HCT116 (cell line): Measurements from ENCODE around the gene HMCN2. TPM values are rescaled to one million over a fixed set of nuclear protein-coding genes. Genes with fewer than 3 reads are reported as not detected.

Experiments used
- ATAC-seq: fragments of 200-7000 bp; cut with Tn5 transposase; 2 replicates; pipeline ENCODE4 v1.9.1; 2020; ENCODE audit warnings: mild to moderate bottlenecking, moderate library complexity
- BruUV-seq: library from RNA; stranded (reverse); fragments of 400-500 nt; replicated peaks from 2 replicates; lab custom pipeline; 2021; lab: Mats Ljungman, UMichigan
- CTCF ChIA-PET: fragments of 300-600 bp; sonication (Branson Sonifier 250); formaldehyde crosslinking; loops from one replicate; lab custom pipeline; 2021; ENCODE audit warnings: antibody characterized with exemption; lab: Charles Lee
- POLR2A ChIA-PET: fragments of 300-600, 350-600 bp; sonication (Branson Sonifier 250); formaldehyde crosslinking; loops from one replicate; lab custom pipeline; 2021; ENCODE audit warnings: antibody characterized with exemption; lab: Charles Lee
- RAD21 ChIA-PET, 2 experiments: fragments of 300-600 bp; sonication (Branson Sonifier 250); formaldehyde crosslinking; loops; one replicate each; lab custom pipeline; 2023; ENCODE audit warnings: low total read pairs in 2 of 2; ENCODE audit not compliant: uncharacterized antibody in 2 of 2, unreplicated experiment in 2 of 2, low non-redundant PET in 1 of 2; lab: Charles Lee
- DNase-seq: peaks from one replicate; pipeline ENCODE4 v3.0.0-alpha.2; 2010; ENCODE audit warnings: low read depth, low spot score
- H2AFZ ChIP-seq: fragments of 200-600 bp; shearing (Covaris generic), sonication (generic); 2 replicates; pipeline ENCODE4 v1.6.1; 2017; ENCODE audit warnings: low read depth, mixed run types, mixed read lengths, antibody characterized with exemption, low read length; ENCODE audit not compliant: poor library complexity, severe bottlenecking
- H3K27ac ChIP-seq: 2 replicates; pipeline ENCODE4 v1.5.1; 2012; ENCODE audit warnings: low read depth, low read length
- H3K27me3 ChIP-seq: fragments of 200-600 bp; sonication (generic); 2 replicates; pipeline ENCODE4 v1.6.1; 2016; ENCODE audit warnings: mixed run types, low read length, mixed read lengths; ENCODE audit not compliant: insufficient read depth
- H3K36me3 ChIP-seq, 2 experiments: fragments of 200-500 bp in 1 of 2; fragments of 200-600 bp in 1 of 2; sonication (Bioruptor generic) in 1 of 2; sonication (generic) in 1 of 2; 2 replicates each; pipeline versions ENCODE4 v1.5.1 to v1.6.1; 2014 to 2016; ENCODE audit warnings: low read length in 2 of 2, inconsistent platforms in 1 of 2, mixed read lengths in 1 of 2, mixed run types in 1 of 2; ENCODE audit not compliant: insufficient read depth in 2 of 2, control insufficient read depth in 1 of 2
- H3K4me1 ChIP-seq, 2 experiments: fragments of 200-600 bp in 1 of 2; sonication (generic) in 1 of 2; 2 replicates each; pipeline versions ENCODE4 v1.5.1 to v1.6.1; 2012 to 2017; ENCODE audit warnings: low read length in 2 of 2, inconsistent platforms in 1 of 2, mild to moderate bottlenecking in 1 of 2, mixed read lengths in 1 of 2, mixed run types in 1 of 2, moderate library complexity in 1 of 2; ENCODE audit not compliant: insufficient read depth in 2 of 2, control insufficient read depth in 1 of 2
- H3K4me2 ChIP-seq: fragments of 200-600 bp; sonication (generic); 2 replicates; pipeline ENCODE4 v1.6.1; 2017; ENCODE audit warnings: mixed run types, low read length, mixed read lengths
- H3K4me3 ChIP-seq, 2 experiments: fragments of 200-600 bp in 1 of 2; sonication (generic) in 1 of 2; replicated peaks in 1 of 2; 2 replicates each; pipeline ENCODE4 v1.5.1; 2011 to 2016; ENCODE audit warnings: low read length in 2 of 2, control low read depth in 1 of 2, low read depth in 1 of 2, mild to moderate bottlenecking in 1 of 2, mixed read lengths in 1 of 2, mixed run types in 1 of 2
- H3K79me2 ChIP-seq: fragments of 200-600 bp; sonication (generic); 2 replicates; pipeline ENCODE4 v1.6.1; 2017; ENCODE audit warnings: mild to moderate bottlenecking, mixed run types, low read length, moderate library complexity, mixed read lengths; ENCODE audit not compliant: insufficient read depth
- H3K9ac ChIP-seq: fragments of 200-600 bp; sonication (generic); 2 replicates; pipeline ENCODE4 v1.6.1; 2016; ENCODE audit warnings: low read length, mixed read lengths
- H3K9me2 ChIP-seq: fragments of 200-600 bp; sonication (generic), shearing (Covaris generic); 2 replicates; pipeline ENCODE4 v1.6.1; 2017; ENCODE audit warnings: mixed run types, mild to moderate bottlenecking, moderate library complexity; ENCODE audit not compliant: insufficient read depth
- H3K9me3 ChIP-seq, 2 experiments: fragments of 200-500 bp in 1 of 2; fragments of 200-600 bp in 1 of 2; sonication (Bioruptor generic) in 1 of 2; sonication (generic) in 1 of 2; 2 replicates each; pipeline ENCODE4 v1.6.1; 2014 to 2017; ENCODE audit warnings: low read length in 2 of 2, mixed read lengths in 2 of 2, inconsistent platforms in 1 of 2, low read depth in 1 of 2, mild to moderate bottlenecking in 1 of 2, mixed run types in 1 of 2, moderate library complexity in 1 of 2; ENCODE audit not compliant: control insufficient read depth in 1 of 2, insufficient read depth in 1 of 2
- H4K20me1 ChIP-seq: fragments of 200-600 bp; sonication (generic), shearing (Covaris generic); 2 replicates; pipeline ENCODE4 v1.6.1; 2017; ENCODE audit warnings: mixed run types, mild to moderate bottlenecking, moderate library complexity; ENCODE audit not compliant: insufficient read depth
- ATF3 ChIP-seq: IDR thresholded peaks from 2 replicates; pipeline ENCODE4 v1.6.1; 2012
- CTCF ChIP-seq, 3 experiments: fragments of 200-600 bp in 1 of 3; sonication (generic) in 1 of 3; IDR thresholded peaks in 2 of 3; conservative IDR thresholded peaks in 1 of 3; 2 replicates each; pipeline ENCODE4 v1.5.1; 2012 to 2017; ENCODE audit warnings: low read depth in 2 of 3, low read length in 2 of 3, antibody characterized with exemption in 1 of 3, borderline replicate concordance in 1 of 3, control low read depth in 1 of 3, mild to moderate bottlenecking in 1 of 3, mixed read lengths in 1 of 3, mixed run types in 1 of 3, moderate library complexity in 1 of 3; ENCODE audit not compliant: insufficient read depth in 1 of 3
- ELF1 ChIP-seq: IDR thresholded peaks from 2 replicates; pipeline ENCODE4 v1.6.1; 2012; ENCODE audit warnings: low read depth, borderline replicate concordance
- FOSL1 ChIP-seq: IDR thresholded peaks from 2 replicates; pipeline ENCODE4 v1.6.1; 2012; ENCODE audit warnings: low read depth
- JUND ChIP-seq: IDR thresholded peaks from 2 replicates; pipeline ENCODE4 v1.6.1; 2012
- MAX ChIP-seq: IDR thresholded peaks from 2 replicates; pipeline ENCODE4 v1.6.1; 2012
- SP1 ChIP-seq: IDR thresholded peaks from 2 replicates; pipeline ENCODE4 v1.6.1; 2012; ENCODE audit warnings: low read depth
- SRF ChIP-seq: IDR thresholded peaks from 2 replicates; pipeline ENCODE4 v1.6.1; 2012; ENCODE audit warnings: low read depth
- TCF7L2 ChIP-seq: IDR thresholded peaks from 2 replicates; pipeline ENCODE4 v1.7.0; 2011; ENCODE audit warnings: borderline replicate concordance, inconsistent platforms; ENCODE audit not compliant: insufficient read depth, insufficient read length; ENCODE audit errors: extremely low read depth
- ZNF274 ChIP-seq: fragments of 200-500 bp; sonication (Bioruptor generic); IDR thresholded peaks from 2 replicates; pipeline ENCODE4 v1.6.1; 2014; ENCODE audit warnings: mild to moderate bottlenecking, low read depth, low read length, inconsistent platforms
- intact Hi-C: fragments of 100-400 bp; cut with micrococcal nuclease; formaldehyde crosslinking; loops from 2 replicates; pipeline ENCODE4 v1.10.0; 2022
- total RNA-seq: library from RNA; stranded (reverse); gene quantifications from one replicate; pipeline ENCODE4 v1.2.1, GENCODE V29; 2021; ENCODE audit not compliant: unreplicated experiment

HMCN2 gene
- total RNA-seq, 1 experiment from 2014 or later, result 0.22 TPM

DNA sequence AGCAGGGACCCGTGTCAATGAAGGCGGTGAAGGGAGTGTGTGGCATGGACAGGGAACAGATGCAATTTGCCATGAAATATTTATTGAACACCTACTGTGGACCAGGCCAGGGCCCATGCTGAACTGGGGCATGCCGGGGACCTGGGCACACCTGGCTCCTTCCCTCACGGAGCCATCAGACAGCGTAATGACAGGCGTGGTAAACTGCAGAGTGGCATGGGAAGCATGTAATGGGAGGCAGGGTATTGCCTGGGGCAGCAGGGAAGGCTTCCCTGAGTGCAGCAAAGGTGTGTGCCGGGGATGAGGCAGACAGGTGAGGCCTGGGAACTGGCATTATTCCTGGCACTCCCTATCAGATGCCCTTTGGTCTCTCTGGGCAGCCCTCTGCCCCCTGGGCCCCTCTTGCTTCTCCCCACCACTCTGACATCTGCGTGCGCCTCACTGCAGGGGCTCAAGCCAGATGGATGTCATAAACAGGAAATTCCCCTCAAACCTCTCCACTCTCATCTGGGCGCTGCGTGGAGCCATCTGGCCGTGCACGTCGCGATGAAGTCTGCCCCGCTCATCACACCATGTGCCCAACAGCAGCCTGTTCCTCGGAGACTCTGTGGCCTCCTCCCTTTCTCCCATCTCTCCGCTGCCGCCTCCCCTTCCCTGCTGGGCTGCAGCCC is 67.6 kb downstream of the HMCN2 start:
- DNase-seq, result no peak
- Histone ChIP-seq H3K36me3 (no peaks in the 10 kb centered on the region), H3K9me2 (no peaks in the 10 kb centered on the region), H3K4me1 (peaks cover 0 to 9% of the 10 kb centered on the region in 2 experiments; a peak in 2 of 4 replicates), H2AFZ (no peak overlapping the region), H3K9ac (no peak overlapping the region), H3K4me2 (no peak overlapping the region), H3K79me2 (no peaks in the 10 kb centered on the region), H3K27me3 (peaks cover 18% of the 10 kb centered on the region; the same call in 1 of the 2 replicates), H4K20me1 (no peaks in the 10 kb centered on the region), H3K9me3 (no peaks in the 10 kb centered on the region), H3K4me3 (no peak overlapping the region), H3K27ac (no peak overlapping the region)
- CTCF ChIA-PET, result no interaction called here
- BruUV-seq, result no TSS peak
- TF ChIP-seq TCF7L2, result no peak
- TF ChIP-seq ZNF274, result no peak
- TF ChIP-seq FOSL1, result no peak
- TF ChIP-seq SRF, result no peak
- TF ChIP-seq MAX, result no peak
- no peak for TF ChIP-seq CTCF (IDR thresholded peaks at IDR 0.05 in 2 of 3, conservative IDR thresholded peaks at IDR 0.05 in 1 of 3; ENCODE audit: borderline replicate concordance in 1 of 3, insufficient read depth in 1 of 3, low read depth in 2 of 3, low read length in 2 of 3)
- TF ChIP-seq ELF1, result no peak
- no peak for TF ChIP-seq ATF3
- TF ChIP-seq JUND, result no peak
- TF ChIP-seq SP1, result no peak
- RAD21 ChIA-PET, result no interaction called here
- POLR2A ChIA-PET, result no interaction called here
- intact Hi-C loops, result no loop called here
- no peak for ATAC-seq
